Spleen (tissue), 7 donors: ENCODE results near the gene RING1.
A peak's percentile ranks its signal among the peaks of the same experiment; 100 is the strongest.

ENCODE experiments used
- CTCF ChIP-seq, 11 experiments: fragments of 200-600 bp in 7 of 11; fragments of 450-650 bp in 4 of 11; sonication (generic) in 4 of 11; IDR thresholded peaks in 8 of 11; conservative IDR thresholded peaks in 3 of 11; 1 replicate in 7 of 11; 2 replicates in 4 of 11; pipeline versions ENCODE4 v1.4.0 to v1.8.0; 2016 to 2021; ENCODE audit warnings: antibody characterized with exemption in 11 of 11, inconsistent platforms in 4 of 11, mild to moderate bottlenecking in 1 of 11
- POLR2AphosphoS5 ChIP-seq, 3 donors: sonication (generic); formaldehyde crosslinking; IDR thresholded peaks; one replicate each; pipeline ENCODE4 v1.5.1; 2017; ENCODE audit warnings: antibody characterized with exemption in 3 of 3
- donor health status: DM: no; HTN: no; CAD: no; lungs with moderate emphysema.
- donor health status: DM: no; HTN: no; CAD: no.
- donor health status: DM: no; HTN: no; CAD: no.

- no peak for TF ChIP-seq CTCF (IDR thresholded peaks at IDR 0.05 in 8 of 11, conservative IDR thresholded peaks at IDR 0.05 in 3 of 11)
- TF ChIP-seq POLR2AphosphoS5 (IDR thresholded peaks at IDR 0.05) = peak in 2 of 3 donors; percentile 13 to 22
Observed at GRCh38 chr6:33195304-33196165, 12.8 kb upstream of the RING1 start.
